ENCODE data around the gene TBC1D22A.

- no peak for TF ChIP-seq POLR2A (IDR thresholded peaks at IDR 0.05; ENCODE audit: low read length)
- no peak for TF ChIP-seq GATA1 (IDR thresholded peaks at IDR 0.05; ENCODE audit: low read depth, low read length)
These were observed 121.9 kb downstream of the TBC1D22A start for GRCh38 chr22:46884365-46884764.
